Pancreas (tissue), 10 donors: ENCODE measurements around the gene TACR3. TPM values are rescaled to one million over a fixed set of nuclear protein-coding genes. Genes with fewer than 3 reads are reported as not detected.
"Not testable (repeated sequence)": the region's sequence is repeated elsewhere in the genome, so short reads cannot be mapped to it uniquely, and the experiment has no call there.

Source experiments
- ATAC-seq, 4 donors: fragments of 200-7000 bp; cut with Tn5 transposase; one replicate each; pipeline versions ENCODE4 v1.8.0 to v1.9.1; 2020; ENCODE audit warnings: mild to moderate bottlenecking in 4 of 4, moderate library complexity in 4 of 4
- DNase-seq, 6 donors: peaks; one replicate each; pipeline ENCODE4 v3.0.0-alpha.2; 2020
- FAIRE-seq: peaks from 2 replicates; lab custom pipeline; 2012; peaks lifted over from hg19 to GRCh38; lab: Jason Lieb, UNC
- H3K27ac ChIP-seq, 4 donors: fragments of 200-600 bp; sonication (generic); 1 replicate in 3 of 4; 2 replicates in 1 of 4; pipeline versions ENCODE4 v1.5.0 to v1.8.0; 2020
- H3K27me3 ChIP-seq, 4 donors: fragments of 200-600 bp; one replicate each; pipeline ENCODE4 v1.8.0; 2021
- H3K36me3 ChIP-seq, 3 donors: fragments of 200-600 bp; sonication (generic) in 1 of 3; one replicate each; pipeline versions ENCODE4 v1.5.0 to v1.8.0; 2020 to 2021
- H3K4me1 ChIP-seq, 3 donors: fragments of 200-600 bp; one replicate each; pipeline ENCODE4 v1.8.0; 2021
- H3K4me3 ChIP-seq, 4 donors: fragments of 200-600 bp; sonication (generic) in 2 of 4; one replicate each; pipeline versions ENCODE4 v1.5.0 to v1.8.0; 2020 to 2021
- H3K9me3 ChIP-seq, 4 donors: fragments of 200-600 bp; one replicate each; pipeline ENCODE4 v1.8.0; 2021
- CTCF ChIP-seq, 4 donors: fragments of 200-600 bp; sonication (generic) in 3 of 4; IDR thresholded peaks; one replicate each; pipeline versions ENCODE4 v1.5.0 to v1.8.0; 2021; ENCODE audit warnings: antibody characterized with exemption in 4 of 4
- WGBS, 2 donors: extraction: QIAGEN DNeasy Blood & Tissue Kit; methylation state at CpG; one replicate each; pipeline ENCODE4 v1.1.7; 2013; 5-methylcytosine and 5-hydroxymethylcytosine counted together
- intact Hi-C, 3 donors: fragments of 100-400 bp; cut with DNase I; formaldehyde crosslinking; loops; one replicate each; pipeline versions ENCODE4 v1.11.1 to v1.14.2; 2022
- polyA plus RNA-seq, 2 donors: library from polyadenylated mRNA; stranded (reverse); fragments of 200-250 nt; gene quantifications; one replicate each; pipeline ENCODE4 v1.2.3, GENCODE V29; 2013
- total RNA-seq, 6 donors: library from RNA; stranded (reverse); fragmentation: NEBNext Ultra II Directional in 4 of 6; extraction: Animal tissue kit (Norgen Biotek cat#: 25700) in 4 of 6; gene quantifications; one replicate each; pipeline versions ENCODE4 v1.2.1 to v1.2.4, GENCODE V29; 2021 to 2023
- donor health status: healthy with polysubstance abuse.
- donor health status: DM: no; HTN: no; CAD: no; lungs with moderate emphysema.
- donor health status: DM: no; HTN: no; CAD: no.
- donor health status: control.
- donor health status: control.
- donor health status: Bipolar disorder and iron deficiency.
- donor health status: DM: yes; HTN: yes; CAD: no.
- donor health status: DM: no; HTN: no; CAD: no.
- donor health status: DM: no; HTN: no; CAD: no.
- donor health status: DM: yes; HTN: yes; CAD: no.

Gene TACR3
- total and polyA plus RNA-seq, 8 donors: 0.02 TPM; not detected in 7

- no peaks in the 10 kb centered on the region for H3K27me3 ChIP-seq
- H3K9me3 ChIP-seq: no peaks in the 10 kb centered on the region
- FAIRE-seq: no peak
- H3K36me3 ChIP-seq: no peaks in the 10 kb centered on the region
- H3K4me1 ChIP-seq: no peaks in the 10 kb centered on the region
- no peak for DNase-seq
- no peak for TF ChIP-seq CTCF (IDR thresholded peaks at IDR 0.05)
- WGBS, 2 donors: 54 to 65% methylated on average over 3 of the region's 3 CpGs
- ATAC-seq: no peak
- no peak overlapping the region for H3K27ac ChIP-seq
- intact Hi-C loops: no loop called here
- no peak overlapping the region for H3K4me3 ChIP-seq
Measured at GRCh38 chr4:103591841-103592240, 127.9 kb downstream of the TACR3 start.

- TF ChIP-seq CTCF (IDR thresholded peaks at IDR 0.05): no peak
- DNase-seq (no peak), FAIRE-seq (no peak), ATAC-seq (no peak)
- 65 to 82% methylated on average over 4 of the region's 4 CpGs for WGBS, 2 donors
- no peaks in the 10 kb centered on the region for H3K4me1 ChIP-seq
- peaks cover 0 to 2% (median 0%) of the 10 kb centered on the region in 4 donors for H3K9me3 ChIP-seq
- no peak overlapping the region for H3K4me3 ChIP-seq
- H3K27ac ChIP-seq: no peak overlapping the region
- intact Hi-C loops: no loop called here
- no peaks in the 10 kb centered on the region for H3K27me3 ChIP-seq
- H3K36me3 ChIP-seq: no peaks in the 10 kb centered on the region
Measured at GRCh38 chr4:103567591-103567990, 152.2 kb downstream of the TACR3 start.

- DNase-seq, H3K4me1 ChIP-seq, FAIRE-seq, H3K27ac ChIP-seq, H3K36me3 ChIP-seq, ATAC-seq, intact Hi-C loops, H3K9me3 ChIP-seq, H3K27me3 ChIP-seq, H3K4me3 ChIP-seq: not testable (repeated sequence)
- 43 to 77% methylated on average over 3 of the region's 5 CpGs for WGBS, 2 donors
Measured at GRCh38 chr4:103559178-103559577, 160.6 kb downstream of the TACR3 start.
